ENCODE data around the gene ROPN1. TPM values are rescaled to one million over a fixed set of nuclear protein-coding genes. Genes with fewer than 3 reads are reported as not detected.

The ROPN1 gene
- total RNA-seq, 1 experiment from 2014 or later = not detected

GRCh38 chr3:123961508-123961856, 30.4 kb downstream of the ROPN1 start:
- peak overlapping the region; percentile 84 for H3K4me3 ChIP-seq (ENCODE audit: low read length)
- H2AFZ ChIP-seq (ENCODE audit: low read length) = peak overlapping the region; percentile 96
- 0 out of 2 replicates have a peak overlapping the region, but pooled peaks have one; percentile 64 for H3K27ac ChIP-seq (ENCODE audit: low read length)
- H3K4me2 ChIP-seq (ENCODE audit: low read length) = peak overlapping the region; percentile 90
- H3K9me3 ChIP-seq (ENCODE audit: low read length) = no peaks in the 10 kb centered on the region
- ATAC-seq (peak; percentile 3; the same call in 1 of the 2 replicates), DNase-seq (no peak)
- H3K4me1 ChIP-seq (ENCODE audit: insufficient read depth, low read length) = peaks cover 23% of the 10 kb centered on the region
- POLR2A ChIA-PET (ENCODE audit: unreplicated experiment) = no interaction called here
- H3F3A ChIP-seq (ENCODE audit: low read length, unreplicated experiment) = no peaks in the 10 kb centered on the region
- H3K27me3 ChIP-seq (ENCODE audit: low read length) = no peaks in the 10 kb centered on the region
- H3K9ac ChIP-seq (ENCODE audit: low read length) = peak overlapping the region; percentile 94
- no TSS peak for BruUV-seq (replicated peaks)
- intact Hi-C loops (cut with micrococcal nuclease) = loop anchor here (2.0 to 5.0 kb wide), 2 partner anchors 71 to 229 kb away; partner anchors contain the start of gene KALRN
- H3K9me2 ChIP-seq (replicated peaks; ENCODE audit: low read length) = no peaks in the 10 kb centered on the region
- TF ChIP-seq EZH2 (IDR thresholded peaks at IDR 0.05; ENCODE audit: low read length, unreplicated experiment) (no peak), EZH2phosphoT487 (IDR thresholded peaks at IDR 0.05; ENCODE audit: borderline replicate concordance, low read length) (no peak), CTCF (conservative IDR thresholded peaks at IDR 0.05; ENCODE audit: low read depth, low read length) (no peak)
- no peaks in the 10 kb centered on the region for H4K20me1 ChIP-seq (ENCODE audit: low read length)
- CTCF ChIA-PET = interaction anchor here (0.6 to 1.1 kb wide), 6 partner anchors 54 to 307 kb away, joined by 3 to 9 read pairs (median 4); no protein-coding TSS in a partner anchor
- H3K79me2 ChIP-seq (ENCODE audit: low read length) = peaks cover 33% of the 10 kb centered on the region
- peaks cover under 1% of the 10 kb centered on the region; the same call in 1 of the 2 replicates for H3K36me3 ChIP-seq (ENCODE audit: low read depth, low read length)

GRCh38 chr3:123960781-123961507, 31.0 kb downstream of the ROPN1 start, which contains the start of gene CCDC14:
CCDC14 (minus strand) TSS chr3:123961229; CDS start chr3:123961173, 56 bp downstream.
- H3K9me3 ChIP-seq (ENCODE audit: low read length) = no peaks in the 10 kb centered on the region
- H3K79me2 ChIP-seq (ENCODE audit: low read length) = peaks cover 33% of the 10 kb centered on the region
- H3K27me3 ChIP-seq (ENCODE audit: low read length) = no peaks in the 10 kb centered on the region
- ChIA-PET CTCF (interaction anchor here (0.6 to 1.1 kb wide), 7 partner anchors 53 to 309 kb away, joined by 3 to 9 read pairs (median 4); no protein-coding TSS in a partner anchor), POLR2A (ENCODE audit: unreplicated experiment) (interaction anchor here (0.6 kb wide), 1 partner anchor 142 kb away, joined by 3 read pairs; no protein-coding TSS in a partner anchor)
- peaks cover 2% of the 10 kb centered on the region; the same call in 1 of the 2 replicates for H3K36me3 ChIP-seq (ENCODE audit: low read depth, low read length)
- TF ChIP-seq CTCF (conservative IDR thresholded peaks at IDR 0.05; ENCODE audit: low read depth, low read length) (no peak), EZH2phosphoT487 (IDR thresholded peaks at IDR 0.05; ENCODE audit: borderline replicate concordance, low read length) (no peak), EZH2 (IDR thresholded peaks at IDR 0.05; ENCODE audit: low read length, unreplicated experiment) (no peak)
- peak within 1 kb of the TSS; percentile 84 for H3K4me3 ChIP-seq (ENCODE audit: low read length)
- peak; percentile 98 for ATAC-seq
- peaks cover 23% of the 10 kb centered on the region for H3K4me1 ChIP-seq (ENCODE audit: insufficient read depth, low read length)
- peak; percentile 98 for DNase-seq
- peak within 1 kb of the TSS; percentile 96 for H2AFZ ChIP-seq (ENCODE audit: low read length)
- peak within 1 kb of the TSS; percentile 64 for H3K27ac ChIP-seq (ENCODE audit: low read length)
- no peaks in the 10 kb centered on the region for H3F3A ChIP-seq (ENCODE audit: low read length, unreplicated experiment)
- no peaks in the 10 kb centered on the region for H3K9me2 ChIP-seq (replicated peaks; ENCODE audit: low read length)
- peak within 1 kb of the TSS; percentile 94 for H3K9ac ChIP-seq (ENCODE audit: low read length)
- no peaks in the 10 kb centered on the region for H4K20me1 ChIP-seq (ENCODE audit: low read length)
- BruUV-seq (replicated peaks) = TSS peak; percentile 83
- intact Hi-C loops (cut with micrococcal nuclease) = loop anchor here (2.0 to 5.0 kb wide), 2 partner anchors 72 to 229 kb away; partner anchors contain the start of gene KALRN
- peak within 1 kb of the TSS; percentile 90 for H3K4me2 ChIP-seq (ENCODE audit: low read length)

All from PC-3 (cell line).